Fibroblast of the aortic adventitia (primary cell): ENCODE data around the gene CCK. TPM values are rescaled to one million over a fixed set of nuclear protein-coding genes. Genes with fewer than 3 reads are reported as not detected.

ENCODE experiments used
- DNase-seq: peaks from one replicate; pipeline ENCODE4 v3.0.0-alpha.2; 2010; ENCODE audit warnings: low read depth
- H3K4me3 ChIP-seq: 2 replicates; pipeline ENCODE4 v1.5.1; 2011; ENCODE audit warnings: low read depth, mild to moderate bottlenecking, control low read depth, low read length, moderate library complexity
- total RNA-seq: library from RNA; depleted of rRNA; stranded (reverse); fragments of >200 nt; gene quantifications from 2 replicates; pipeline ENCODE4 v1.2.3, GENCODE V29; 2012; ENCODE audit warnings: low replicate concordance
- TF ChIP-seq, protein P1 (sequence below): IDR thresholded peaks from 2 replicates; pipeline ENCODE4 v1.5.1; 2011; ENCODE audit warnings: mild to moderate bottlenecking, low read length, control low read depth, inconsistent platforms; ENCODE audit not compliant: insufficient read depth

The CCK gene, protein sequence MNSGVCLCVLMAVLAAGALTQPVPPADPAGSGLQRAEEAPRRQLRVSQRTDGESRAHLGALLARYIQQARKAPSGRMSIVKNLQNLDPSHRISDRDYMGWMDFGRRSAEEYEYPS
- 2.3 TPM in 1 of 2 replicates, not detected in the other for total RNA-seq

DNA sequence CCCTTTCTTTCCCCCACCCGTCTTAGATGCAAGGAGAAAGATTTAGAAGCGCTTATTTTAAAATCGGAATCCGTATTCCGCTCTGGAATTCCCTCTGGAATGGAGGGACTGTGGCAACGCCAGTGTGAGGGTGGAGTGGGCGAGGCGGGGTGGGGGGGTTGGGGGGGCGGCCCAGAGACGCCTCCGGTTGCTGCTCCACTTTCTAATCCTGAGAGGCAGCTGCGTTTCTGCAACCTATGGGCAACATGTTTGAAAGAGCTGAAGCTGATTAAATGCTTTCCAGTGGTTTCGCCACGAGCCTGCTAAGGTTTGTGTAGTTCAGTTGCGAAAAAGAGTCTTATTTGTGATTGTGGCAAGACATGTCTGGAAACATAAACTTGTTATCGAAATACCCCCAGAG is at the start of gene CCK:
Gene CCK (minus strand): TSS at position 101 of the 400 bp plus-strand sequence. CDS start 2,555 bp downstream, outside the sequence.
- no peak for DNase-seq
- TF ChIP-seq, protein P1, sequence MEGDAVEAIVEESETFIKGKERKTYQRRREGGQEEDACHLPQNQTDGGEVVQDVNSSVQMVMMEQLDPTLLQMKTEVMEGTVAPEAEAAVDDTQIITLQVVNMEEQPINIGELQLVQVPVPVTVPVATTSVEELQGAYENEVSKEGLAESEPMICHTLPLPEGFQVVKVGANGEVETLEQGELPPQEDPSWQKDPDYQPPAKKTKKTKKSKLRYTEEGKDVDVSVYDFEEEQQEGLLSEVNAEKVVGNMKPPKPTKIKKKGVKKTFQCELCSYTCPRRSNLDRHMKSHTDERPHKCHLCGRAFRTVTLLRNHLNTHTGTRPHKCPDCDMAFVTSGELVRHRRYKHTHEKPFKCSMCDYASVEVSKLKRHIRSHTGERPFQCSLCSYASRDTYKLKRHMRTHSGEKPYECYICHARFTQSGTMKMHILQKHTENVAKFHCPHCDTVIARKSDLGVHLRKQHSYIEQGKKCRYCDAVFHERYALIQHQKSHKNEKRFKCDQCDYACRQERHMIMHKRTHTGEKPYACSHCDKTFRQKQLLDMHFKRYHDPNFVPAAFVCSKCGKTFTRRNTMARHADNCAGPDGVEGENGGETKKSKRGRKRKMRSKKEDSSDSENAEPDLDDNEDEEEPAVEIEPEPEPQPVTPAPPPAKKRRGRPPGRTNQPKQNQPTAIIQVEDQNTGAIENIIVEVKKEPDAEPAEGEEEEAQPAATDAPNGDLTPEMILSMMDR, result no peak
- no peak within 1 kb of the TSS for H3K4me3 ChIP-seq

GRCh38 chr3:42314411-42314810 is 48.4 kb upstream of the CCK start:
- TF ChIP-seq, protein P1, result no peak
- DNase-seq, result no peak
- no peak overlapping the region for H3K4me3 ChIP-seq

GRCh38 chr3:42308651-42309050 is 42.7 kb upstream of the CCK start:
- TF ChIP-seq, protein P1, result no peak
- DNase-seq, result no peak
- no peak overlapping the region for H3K4me3 ChIP-seq

DNA sequence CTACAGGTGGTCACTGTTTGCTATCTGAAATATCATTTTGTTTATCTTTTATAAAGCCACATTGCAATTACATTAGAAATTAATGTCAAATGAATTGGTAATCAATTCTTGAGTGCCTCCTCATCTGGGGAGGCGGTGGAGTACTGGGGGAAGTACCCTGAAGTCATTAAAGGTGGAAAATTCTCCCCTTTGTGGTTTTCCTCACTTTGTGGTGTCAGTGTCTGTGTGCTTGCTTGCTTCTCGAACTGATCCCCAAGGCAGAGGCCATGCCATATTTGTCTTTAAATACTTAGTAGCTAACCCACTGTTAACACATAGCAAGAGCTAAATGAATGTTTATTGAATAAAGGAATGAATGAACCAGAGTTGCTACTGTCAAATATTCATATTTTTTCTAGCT is 40.5 kb upstream of the CCK start:
- no peak overlapping the region for H3K4me3 ChIP-seq
- no peak for DNase-seq
- TF ChIP-seq, protein P1, result no peak

DNA sequence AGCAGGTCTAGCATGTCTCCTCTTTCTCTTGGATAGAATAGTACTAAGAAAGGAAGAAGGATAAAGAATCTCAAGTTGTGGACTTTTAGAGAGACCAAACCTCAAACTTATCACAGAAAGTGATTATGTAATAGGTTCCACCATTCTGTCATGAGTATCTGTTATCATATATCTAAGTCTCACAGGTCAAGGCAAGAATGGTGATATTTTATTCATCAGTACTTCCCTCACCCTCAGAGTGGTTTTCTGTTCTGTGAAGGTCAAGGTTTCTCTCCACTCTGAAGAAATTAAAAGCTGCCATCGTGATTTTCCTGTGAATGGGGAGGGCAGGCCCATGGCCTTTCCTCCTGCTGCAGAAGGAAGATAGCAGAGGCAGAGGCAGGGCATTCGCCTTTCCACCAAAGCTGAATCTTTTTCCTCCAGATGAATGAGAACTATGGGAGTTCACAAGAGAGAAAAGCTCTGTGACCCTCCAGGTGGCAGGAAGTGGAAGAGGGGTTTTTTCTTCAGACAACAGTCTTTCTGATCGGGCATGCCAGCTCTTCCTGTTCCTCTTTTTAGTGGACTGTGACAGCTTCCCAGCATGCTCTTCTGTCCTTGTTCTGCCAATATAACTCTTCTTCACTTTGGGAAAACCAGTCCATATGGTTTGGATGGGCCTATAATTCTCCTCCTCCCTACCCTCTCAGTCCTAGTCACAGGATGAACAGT is 37.1 kb upstream of the CCK start:
- TF ChIP-seq, protein P1, result no peak
- no peak overlapping the region for H3K4me3 ChIP-seq
- DNase-seq, result no peak

DNA sequence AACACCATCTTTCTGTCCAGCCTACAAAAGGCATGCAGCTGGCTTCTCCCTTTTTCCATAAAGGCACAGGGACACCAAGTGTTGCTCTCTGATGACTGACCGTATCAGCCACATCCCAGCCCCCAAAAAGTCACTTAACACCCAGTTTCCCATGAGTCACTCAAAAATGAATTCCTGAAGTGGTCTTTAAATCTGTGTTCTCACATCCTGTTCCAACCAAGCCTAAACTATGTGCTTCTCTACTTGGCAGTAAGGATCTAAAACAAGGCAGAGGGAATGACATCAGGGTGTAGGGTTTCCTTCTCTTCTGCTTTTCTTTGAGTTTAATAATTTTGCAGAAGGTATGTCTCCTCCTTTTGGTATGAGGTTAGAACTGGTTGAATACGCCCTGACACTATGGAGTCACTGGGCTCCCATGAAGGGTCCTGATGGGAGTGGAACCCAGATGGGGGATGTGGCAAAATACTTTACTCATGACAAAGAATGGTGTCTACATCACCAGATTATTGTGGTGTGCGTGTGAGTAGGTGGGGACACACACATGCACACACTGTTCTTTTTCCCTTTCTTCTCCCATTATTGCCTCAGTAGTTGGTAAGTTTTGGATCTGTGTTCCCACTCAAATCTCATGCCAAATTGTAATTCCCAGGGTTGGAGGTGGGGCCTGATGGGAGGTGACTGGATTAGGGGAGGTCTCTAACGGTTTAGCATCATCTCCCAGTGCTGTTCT is 35.6 kb upstream of the CCK start:
- no peak for DNase-seq
- TF ChIP-seq, protein P1, result no peak
- H3K4me3 ChIP-seq, result no peak overlapping the region
